ENCODE data around the gene SYNE2. TPM values are rescaled to one million over a fixed set of nuclear protein-coding genes. Genes with fewer than 3 reads are reported as not detected.

The SYNE2 gene
- total RNA-seq, 1 donor = 10.1 TPM

DNA sequence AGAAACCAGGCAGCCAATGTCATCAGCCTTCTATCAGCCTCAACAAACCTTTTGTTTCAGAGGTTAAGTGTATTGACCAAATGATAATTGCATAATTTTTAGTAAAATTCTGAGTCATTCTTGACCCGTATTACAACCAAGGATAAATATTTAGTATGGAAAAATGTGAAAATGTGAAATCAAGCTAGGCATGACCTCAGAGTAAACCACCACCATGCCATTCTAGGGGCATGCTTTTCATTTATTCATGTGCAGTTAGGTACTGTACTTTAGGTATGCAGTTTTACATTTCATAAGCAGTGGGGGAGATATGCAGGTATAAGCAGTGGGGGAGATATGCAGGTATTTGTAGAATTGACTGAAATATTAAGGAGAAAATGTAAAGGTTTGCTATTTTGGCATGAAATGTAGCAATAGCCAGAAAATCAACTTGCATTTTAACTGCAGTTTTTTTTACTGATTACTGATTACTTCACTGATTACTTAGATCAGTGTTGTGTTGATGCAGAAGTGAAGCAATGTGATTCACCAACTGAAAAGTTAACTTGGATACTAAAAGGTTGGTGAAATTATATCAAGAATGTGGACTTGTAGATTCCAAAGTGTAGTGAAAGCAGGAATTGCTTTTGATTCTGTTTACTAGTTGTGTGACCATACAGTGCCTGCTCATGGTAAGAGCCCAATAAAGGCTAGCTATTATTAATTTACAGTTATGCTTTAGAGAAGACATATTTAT lies 257.2 kb downstream of the SYNE2 start:
- TF ChIP-seq, protein P1, sequence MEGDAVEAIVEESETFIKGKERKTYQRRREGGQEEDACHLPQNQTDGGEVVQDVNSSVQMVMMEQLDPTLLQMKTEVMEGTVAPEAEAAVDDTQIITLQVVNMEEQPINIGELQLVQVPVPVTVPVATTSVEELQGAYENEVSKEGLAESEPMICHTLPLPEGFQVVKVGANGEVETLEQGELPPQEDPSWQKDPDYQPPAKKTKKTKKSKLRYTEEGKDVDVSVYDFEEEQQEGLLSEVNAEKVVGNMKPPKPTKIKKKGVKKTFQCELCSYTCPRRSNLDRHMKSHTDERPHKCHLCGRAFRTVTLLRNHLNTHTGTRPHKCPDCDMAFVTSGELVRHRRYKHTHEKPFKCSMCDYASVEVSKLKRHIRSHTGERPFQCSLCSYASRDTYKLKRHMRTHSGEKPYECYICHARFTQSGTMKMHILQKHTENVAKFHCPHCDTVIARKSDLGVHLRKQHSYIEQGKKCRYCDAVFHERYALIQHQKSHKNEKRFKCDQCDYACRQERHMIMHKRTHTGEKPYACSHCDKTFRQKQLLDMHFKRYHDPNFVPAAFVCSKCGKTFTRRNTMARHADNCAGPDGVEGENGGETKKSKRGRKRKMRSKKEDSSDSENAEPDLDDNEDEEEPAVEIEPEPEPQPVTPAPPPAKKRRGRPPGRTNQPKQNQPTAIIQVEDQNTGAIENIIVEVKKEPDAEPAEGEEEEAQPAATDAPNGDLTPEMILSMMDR (IDR thresholded peaks at IDR 0.05; ENCODE audit: extremely low read depth, low read depth, low read length) = no peak
- no peak overlapping the region for H3K27ac ChIP-seq (ENCODE audit: low read depth, low read length)
- no peaks in the 10 kb centered on the region for H3K9me3 ChIP-seq (ENCODE audit: low read depth, low read length)
- H3K4me3 ChIP-seq (ENCODE audit: insufficient read depth, low read length) = no peak overlapping the region
- H3K4me1 ChIP-seq (ENCODE audit: insufficient read depth, low read length) = no peaks in the 10 kb centered on the region
- H3K4me2 ChIP-seq (ENCODE audit: insufficient read depth, low read length) = no peak overlapping the region
- no peaks in the 10 kb centered on the region for H3K79me2 ChIP-seq (ENCODE audit: insufficient read depth, low read length)
- H4K20me1 ChIP-seq (ENCODE audit: insufficient read depth, low read length) = no peaks in the 10 kb centered on the region
- DNase-seq (ENCODE audit: insufficient read length, low spot score, missing footprints) = no peak
- H3K27me3 ChIP-seq (ENCODE audit: insufficient read depth, low read length) = no peaks in the 10 kb centered on the region
- H2AFZ ChIP-seq (ENCODE audit: low read length) = no peak overlapping the region
- no peaks in the 10 kb centered on the region for H3K36me3 ChIP-seq (ENCODE audit: insufficient read depth, low read length)

GRCh38 chr14:64110802-64111201 lies 258.0 kb downstream of the SYNE2 start:
- H3K79me2 ChIP-seq (ENCODE audit: insufficient read depth, low read length) = no peaks in the 10 kb centered on the region
- H3K9me3 ChIP-seq (ENCODE audit: low read depth, low read length) = no peaks in the 10 kb centered on the region
- no peak overlapping the region for H3K27ac ChIP-seq (ENCODE audit: low read depth, low read length)
- TF ChIP-seq, protein P1 (IDR thresholded peaks at IDR 0.05; ENCODE audit: extremely low read depth, low read depth, low read length) = no peak
- no peaks in the 10 kb centered on the region for H3K4me1 ChIP-seq (ENCODE audit: insufficient read depth, low read length)
- H3K36me3 ChIP-seq (ENCODE audit: insufficient read depth, low read length) = no peaks in the 10 kb centered on the region
- no peak for DNase-seq (ENCODE audit: insufficient read length, low spot score, missing footprints)
- no peak overlapping the region for H2AFZ ChIP-seq (ENCODE audit: low read length)
- no peak overlapping the region for H3K4me3 ChIP-seq (ENCODE audit: insufficient read depth, low read length)
- H4K20me1 ChIP-seq (ENCODE audit: insufficient read depth, low read length) = no peaks in the 10 kb centered on the region
- H3K27me3 ChIP-seq (ENCODE audit: insufficient read depth, low read length) = no peaks in the 10 kb centered on the region
- no peak overlapping the region for H3K4me2 ChIP-seq (ENCODE audit: insufficient read depth, low read length)

GRCh38 chr14:64112867-64113678 lies 260.3 kb downstream of the SYNE2 start:
- H3K4me2 ChIP-seq (ENCODE audit: insufficient read depth, low read length) = no peak overlapping the region
- H4K20me1 ChIP-seq (ENCODE audit: insufficient read depth, low read length) = no peaks in the 10 kb centered on the region
- no peaks in the 10 kb centered on the region for H3K36me3 ChIP-seq (ENCODE audit: insufficient read depth, low read length)
- no peak overlapping the region for H3K4me3 ChIP-seq (ENCODE audit: insufficient read depth, low read length)
- H3K4me1 ChIP-seq (ENCODE audit: insufficient read depth, low read length) = peaks cover 5% of the 10 kb centered on the region
- TF ChIP-seq, protein P1 (IDR thresholded peaks at IDR 0.05; ENCODE audit: extremely low read depth, low read depth, low read length) = no peak
- DNase-seq (ENCODE audit: insufficient read length, low spot score, missing footprints) = no peak
- H3K79me2 ChIP-seq (ENCODE audit: insufficient read depth, low read length) = no peaks in the 10 kb centered on the region
- H2AFZ ChIP-seq (ENCODE audit: low read length) = no peak overlapping the region
- H3K9me3 ChIP-seq (ENCODE audit: low read depth, low read length) = no peaks in the 10 kb centered on the region
- no peaks in the 10 kb centered on the region for H3K27me3 ChIP-seq (ENCODE audit: insufficient read depth, low read length)
- no peak overlapping the region for H3K27ac ChIP-seq (ENCODE audit: low read depth, low read length)

- peak overlapping the region; percentile 72 for H2AFZ ChIP-seq (ENCODE audit: low read length)
- H3K27ac ChIP-seq (ENCODE audit: low read depth, low read length) = no peak overlapping the region
- no peak overlapping the region for H3K4me2 ChIP-seq (ENCODE audit: insufficient read depth, low read length)
- TF ChIP-seq, protein P1 (IDR thresholded peaks at IDR 0.05; ENCODE audit: extremely low read depth, low read depth, low read length) = no peak
- H3K36me3 ChIP-seq (ENCODE audit: insufficient read depth, low read length) = no peaks in the 10 kb centered on the region
- peaks cover 8% of the 10 kb centered on the region for H3K4me1 ChIP-seq (ENCODE audit: insufficient read depth, low read length)
- no peaks in the 10 kb centered on the region for H3K79me2 ChIP-seq (ENCODE audit: insufficient read depth, low read length)
- DNase-seq (ENCODE audit: insufficient read length, low spot score, missing footprints) = no peak
- H3K9me3 ChIP-seq (ENCODE audit: low read depth, low read length) = no peaks in the 10 kb centered on the region
- no peak overlapping the region for H3K4me3 ChIP-seq (ENCODE audit: insufficient read depth, low read length)
- H4K20me1 ChIP-seq (ENCODE audit: insufficient read depth, low read length) = no peaks in the 10 kb centered on the region
- H3K27me3 ChIP-seq (ENCODE audit: insufficient read depth, low read length) = no peaks in the 10 kb centered on the region
Measured at GRCh38 chr14:64114166-64114565, 261.4 kb downstream of the SYNE2 start.
